GM10847 (cell line): Measurements from ENCODE around the gene SOCS4.

Experiments
- POLR2A ChIP-seq: IDR thresholded peaks from 2 replicates; pipeline ENCODE4 v1.6.1; 2011; ENCODE audit not compliant: insufficient read length; ENCODE audit errors: extremely low read depth

The SOCS4 gene

GRCh38 chr14:55071870-55072640, 45.0 kb downstream of the SOCS4 start:
- TF ChIP-seq POLR2A = no peak

GRCh38 chr14:55073856-55074255, 46.8 kb downstream of the SOCS4 start:
- TF ChIP-seq POLR2A = no peak

- TF ChIP-seq POLR2A = no peak
Measured at GRCh38 chr14:55074662-55075061, 47.6 kb downstream of the SOCS4 start.

GRCh38 chr14:55075628-55076175, 48.7 kb downstream of the SOCS4 start:
- no peak for TF ChIP-seq POLR2A

GRCh38 chr14:55077170-55078151, 50.4 kb downstream of the SOCS4 start:
- TF ChIP-seq POLR2A = no peak

GRCh38 chr14:55084401-55085059, 57.5 kb downstream of the SOCS4 start:
- TF ChIP-seq POLR2A = no peak

- no peak for TF ChIP-seq POLR2A
Measured at GRCh38 chr14:55085060-55085660, 58.1 kb downstream of the SOCS4 start.

- TF ChIP-seq POLR2A = no peak
Measured at GRCh38 chr14:55086938-55087337, 59.9 kb downstream of the SOCS4 start.

GRCh38 chr14:55088356-55088755, 61.3 kb downstream of the SOCS4 start:
- no peak for TF ChIP-seq POLR2A

GRCh38 chr14:55092341-55092740, 65.3 kb downstream of the SOCS4 start:
- no peak for TF ChIP-seq POLR2A

- TF ChIP-seq POLR2A = no peak
Measured at GRCh38 chr14:55094292-55095157, 67.5 kb downstream of the SOCS4 start.

GRCh38 chr14:55097881-55098560, 71.0 kb downstream of the SOCS4 start:
- TF ChIP-seq POLR2A = no peak

GRCh38 chr14:55098561-55098898, 71.5 kb downstream of the SOCS4 start:
- no peak for TF ChIP-seq POLR2A
